Keratinocyte (primary cell): Measurements from ENCODE around the gene NDUFS7. TPM values are rescaled to one million over a fixed set of nuclear protein-coding genes. Genes with fewer than 3 reads are reported as not detected.
"Not testable (repeated sequence)": the region's sequence is repeated elsewhere in the genome, so short reads cannot be mapped to it uniquely, and the experiment has no call there.

Experiments used
- DNase-seq: peaks from one replicate; pipeline ENCODE4 v3.0.0-alpha.2; 2011; ENCODE audit warnings: low read depth, missing footprints, low spot score
- FAIRE-seq: peaks from 2 replicates; lab custom pipeline; 2011; peaks lifted over from hg19 to GRCh38; lab: Jason Lieb, UNC
- H2AFZ ChIP-seq: 2 replicates; pipeline ENCODE4 v1.6.0; 2012; ENCODE audit warnings: low read length, control low read depth, inconsistent platforms; ENCODE audit not compliant: control insufficient read depth
- H3K27ac ChIP-seq: 2 replicates; pipeline ENCODE4 v1.5.1; 2011; ENCODE audit warnings: low read length; ENCODE audit not compliant: control insufficient read depth, insufficient read depth
- H3K27me3 ChIP-seq: 3 replicates; pipeline ENCODE4 v1.6.0; 2011; ENCODE audit warnings: low read length; ENCODE audit not compliant: control insufficient read depth, insufficient read depth; ENCODE audit errors: extremely low read depth
- H3K36me3 ChIP-seq, 2 experiments: 2 replicates in 1 of 2; 3 replicates in 1 of 2; pipeline ENCODE4 v1.5.1; 2011; ENCODE audit warnings: low read length in 2 of 2, mild to moderate bottlenecking in 1 of 2; ENCODE audit not compliant: control insufficient read depth in 2 of 2, insufficient read depth in 2 of 2; ENCODE audit errors: extremely low read depth in 1 of 2
- H3K4me1 ChIP-seq: 3 replicates; pipeline ENCODE4 v1.5.1; 2011; ENCODE audit warnings: low read length; ENCODE audit not compliant: control insufficient read depth, insufficient read depth; ENCODE audit errors: extremely low read depth
- H3K4me2 ChIP-seq: 3 replicates; pipeline ENCODE4 v1.6.0; 2011; ENCODE audit warnings: low read depth, low read length; ENCODE audit not compliant: control insufficient read depth, insufficient read depth; ENCODE audit errors: extremely low read depth
- H3K4me3 ChIP-seq, 3 experiments: fragments of 200-600 bp in 1 of 3; sonication (generic) in 1 of 3; 2 replicates in 2 of 3; 3 replicates in 1 of 3; pipeline ENCODE4 v1.5.1; 2011 to 2016; ENCODE audit warnings: low read length in 3 of 3, mild to moderate bottlenecking in 3 of 3, control low read depth in 2 of 3, inconsistent platforms in 1 of 3, low read depth in 1 of 3, mixed read lengths in 1 of 3, mixed run types in 1 of 3, moderate library complexity in 1 of 3; ENCODE audit not compliant: control insufficient read depth in 2 of 3, insufficient read depth in 2 of 3; ENCODE audit errors: extremely low read depth in 1 of 3
- H3K79me2 ChIP-seq: 2 replicates; pipeline ENCODE4 v1.6.0; 2012; ENCODE audit warnings: low read length; ENCODE audit not compliant: control insufficient read depth, insufficient read depth
- H3K9ac ChIP-seq: 3 replicates; pipeline ENCODE4 v1.6.0; 2011; ENCODE audit warnings: low read length; ENCODE audit not compliant: control insufficient read depth, insufficient read depth; ENCODE audit errors: extremely low read depth
- H3K9me1 ChIP-seq: 3 replicates; pipeline ENCODE4 v1.6.0; 2011; ENCODE audit warnings: low read length; ENCODE audit not compliant: control insufficient read depth, insufficient read depth; ENCODE audit errors: extremely low read depth
- H3K9me3 ChIP-seq: 2 replicates; pipeline ENCODE4 v1.5.1; 2012; ENCODE audit warnings: low read depth, low read length; ENCODE audit not compliant: control insufficient read depth
- H4K20me1 ChIP-seq: 3 replicates; pipeline ENCODE4 v1.6.0; 2011; ENCODE audit warnings: low read length; ENCODE audit not compliant: control insufficient read depth, insufficient read depth; ENCODE audit errors: extremely low read depth
- CTCF ChIP-seq, 3 experiments: IDR thresholded peaks in 1 of 3; conservative IDR thresholded peaks in 1 of 3; optimal IDR thresholded peaks in 1 of 3; 2 replicates in 2 of 3; 3 replicates in 1 of 3; pipeline versions ENCODE3 to v1.5.1; 2011; ENCODE audit warnings: low read length in 3 of 3, mild to moderate bottlenecking in 3 of 3, moderate library complexity in 2 of 3, control low read depth in 1 of 3, inconsistent platforms in 1 of 3; ENCODE audit not compliant: insufficient read depth in 2 of 3; ENCODE audit errors: extremely low read depth in 1 of 3
- EZH2 ChIP-seq: IDR thresholded peaks from one replicate; pipeline ENCODE4 v1.6.1; 2012; ENCODE audit warnings: inconsistent platforms, mild to moderate bottlenecking, low read length, moderate library complexity
- dilution Hi-C: fragments of 300-500 bp; cut with MboI; formaldehyde crosslinking; loops from one replicate; pipeline ENCODE4 v1.7.0; 2020; ENCODE audit warnings: low sequenced_read_pairs; ENCODE audit not compliant: extremely low pct_ligation_motif_present
- polyA plus RNA-seq, 5 experiments: library from polyadenylated mRNA; depleted of rRNA in 3 of 5; stranded (reverse) in 3 of 5; stranded (forward) in 1 of 5; unstranded in 1 of 5; fragments of >200 nt; gene quantifications; 1 replicate in 1 of 5; 2 replicates in 3 of 5; 3 replicates in 1 of 5; pipeline versions ENCODE4 v1.2.1 to v1.2.3, GENCODE V29; 2011 to 2012; ENCODE audit warnings: missing spikeins in 2 of 5, low read depth in 1 of 5, low replicate concordance in 1 of 5

NDUFS7 gene
- polyA plus RNA-seq, 1 donor (not counting 4 experiments of a cell fraction or from before 2014, with no cell fraction given) = 23.2 TPM

DNA sequence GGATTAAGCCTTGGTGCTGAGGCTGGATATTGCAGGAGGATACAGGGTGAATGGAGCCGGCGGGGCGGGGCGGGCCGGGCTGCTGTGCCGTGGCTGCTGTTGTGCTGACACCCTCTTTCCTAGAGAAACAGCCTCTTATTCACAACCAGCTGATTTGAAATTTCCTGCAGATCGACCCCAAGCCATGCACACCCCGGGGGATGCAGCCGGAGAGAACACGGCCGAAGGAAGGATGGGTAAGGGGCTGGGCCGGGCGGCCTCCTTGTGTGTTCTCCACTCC is 34.7 kb downstream of the NDUFS7 start:
- no peak for FAIRE-seq
- H4K20me1 ChIP-seq = peaks cover 47% of the 10 kb centered on the region

DNA sequence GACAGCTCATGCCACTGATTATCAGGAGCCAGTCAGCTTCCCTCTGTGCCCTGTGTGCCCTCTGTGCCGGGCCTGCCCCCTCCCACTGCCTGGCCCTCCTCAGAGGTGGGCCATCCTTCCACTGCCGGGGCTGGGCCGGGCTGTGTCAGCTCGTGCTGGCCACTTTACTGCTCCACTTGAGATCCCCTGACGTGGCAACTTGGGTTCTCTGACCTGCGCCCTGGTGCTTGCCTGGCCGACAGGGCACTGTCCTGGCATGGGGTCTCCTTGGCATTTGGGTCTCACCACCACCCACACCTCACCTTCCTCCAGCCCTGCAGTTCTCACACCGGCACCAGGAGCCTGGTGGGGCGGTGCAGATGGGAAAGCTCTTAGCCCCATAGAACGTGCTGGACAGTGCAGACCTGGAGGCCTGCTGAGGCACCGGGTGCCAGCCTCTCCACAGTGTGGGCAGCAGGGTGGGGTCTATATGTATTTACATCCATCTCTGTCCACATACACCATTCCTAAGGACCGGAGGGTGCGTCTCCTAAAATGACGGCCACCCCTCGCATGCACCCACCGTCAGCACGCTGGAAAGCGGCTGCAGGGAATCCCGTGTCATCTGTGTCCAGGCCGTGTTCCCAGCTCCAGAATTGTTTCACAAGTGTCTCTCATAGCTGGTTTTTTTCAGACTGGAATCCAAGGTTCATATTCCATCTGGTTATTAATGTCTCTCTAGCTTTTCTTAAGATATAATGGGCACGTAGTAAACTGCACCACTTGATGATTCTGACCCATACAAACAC is 35.4 kb downstream of the NDUFS7 start:
- DNase-seq (no peak), FAIRE-seq (no peak)
- Histone ChIP-seq H3K4me1 (peaks cover 26% of the 10 kb centered on the region), H4K20me1 (peaks cover 49% of the 10 kb centered on the region), H3K4me2 (no peak overlapping the region), H3K27me3 (no peaks in the 10 kb centered on the region), H2AFZ (no peak overlapping the region), H3K27ac (no peak overlapping the region), H3K79me2 (peaks cover 86% of the 10 kb centered on the region), H3K9ac (no peak overlapping the region), H3K9me1 (peaks cover 2% of the 10 kb centered on the region), H3K9me3 (no peaks in the 10 kb centered on the region), H3K4me3 (no peak overlapping the region), H3K36me3 (peaks cover 40 to 59% of the 10 kb centered on the region in 2 experiments)
- TF ChIP-seq CTCF (optimal IDR thresholded peaks at IDR 0.05 in 1 of 3, IDR thresholded peaks at IDR 0.05 in 1 of 3, conservative IDR thresholded peaks at IDR 0.05 in 1 of 3; ENCODE audit: extremely low read depth in 1 of 3, insufficient read depth in 2 of 3, low read length in 3 of 3) = no peak
- dilution Hi-C loops = no loop called here

More for the DNA sequence above, 34.7 kb downstream of the NDUFS7 start:
- Histone ChIP-seq H3K9ac (no peak overlapping the region), H3K27ac (no peak overlapping the region), H3K9me3 (no peaks in the 10 kb centered on the region), H3K27me3 (no peaks in the 10 kb centered on the region), H3K4me3 (no peak overlapping the region), H3K79me2 (peaks cover 87% of the 10 kb centered on the region), H3K36me3 (peaks cover 37 to 53% of the 10 kb centered on the region in 2 experiments), H3K4me2 (no peak overlapping the region), H2AFZ (no peak overlapping the region), H3K4me1 (peaks cover 26% of the 10 kb centered on the region), H3K9me1 (peaks cover 2% of the 10 kb centered on the region)
- DNase-seq = no peak
- TF ChIP-seq EZH2 (no peak), CTCF (optimal IDR thresholded peaks at IDR 0.05 in 1 of 3, IDR thresholded peaks at IDR 0.05 in 1 of 3, conservative IDR thresholded peaks at IDR 0.05 in 1 of 3; ENCODE audit: extremely low read depth in 1 of 3, insufficient read depth in 2 of 3, low read length in 3 of 3) (no peak)
- dilution Hi-C loops = no loop called here

GRCh38 chr19:1420085-1420484 is 36.4 kb downstream of the NDUFS7 start:
- Histone ChIP-seq H3K4me1 (peaks cover 31% of the 10 kb centered on the region), H4K20me1 (peaks cover 40% of the 10 kb centered on the region), H3K36me3 (peaks cover 40 to 59% of the 10 kb centered on the region in 2 experiments), H3K79me2 (peaks cover 81% of the 10 kb centered on the region)
- H3K27ac ChIP-seq, H3K9me1 ChIP-seq, dilution Hi-C loops, H3K9ac ChIP-seq, H3K27me3 ChIP-seq, H3K4me2 ChIP-seq, H3K9me3 ChIP-seq, DNase-seq, H2AFZ ChIP-seq, FAIRE-seq, H3K4me3 ChIP-seq: not testable (repeated sequence)
